HEK293 (cell line): Measurements from ENCODE around the gene DMAC1.

Experiments used
- CTCF ChIA-PET: fragments of 350-600 bp; formaldehyde crosslinking; extraction: SDS; loops from one replicate; lab custom pipeline; 2021; ENCODE audit warnings: antibody characterized with exemption; lab: Yijun Ruan, JAX
- POLR2A ChIA-PET: fragments of 300-600 bp; formaldehyde crosslinking; extraction: SDS; loops from one replicate; lab custom pipeline; 2020; ENCODE audit warnings: antibody characterized with exemption, inconsistent platforms; lab: Yijun Ruan, JAX
- H3K27ac ChIP-seq: fragments of 200-500 bp; sonication (Bioruptor generic); 2 replicates; pipeline ENCODE4 v1.5.1; 2014; ENCODE audit warnings: low read depth, low read length, control low read depth, inconsistent platforms; ENCODE audit errors: extremely low read depth
- H3K36me3 ChIP-seq, 2 experiments: fragments of 200-500 bp in 1 of 2; sonication (Bioruptor generic) in 1 of 2; 1 replicate in 1 of 2; 2 replicates in 1 of 2; pipeline ENCODE4 v1.5.1; 2014 to 2017; ENCODE audit warnings: inconsistent platforms in 2 of 2, low read length in 2 of 2; ENCODE audit not compliant: control insufficient read depth in 2 of 2, insufficient read depth in 1 of 2
- H3K4me1 ChIP-seq: fragments of 200-500 bp; sonication (Bioruptor generic); 2 replicates; pipeline ENCODE4 v1.5.1; 2014; ENCODE audit warnings: mild to moderate bottlenecking, low read length, inconsistent platforms; ENCODE audit not compliant: control insufficient read depth, insufficient read depth
- H3K4me3 ChIP-seq: 2 replicates; pipeline ENCODE4 v1.5.1; 2011; ENCODE audit warnings: low read depth, mild to moderate bottlenecking, control low read depth, low read length, moderate library complexity
- H3K9me3 ChIP-seq: fragments of 200-500 bp; sonication (Bioruptor generic); 2 replicates; pipeline ENCODE4 v1.5.1; 2014; ENCODE audit warnings: low read depth, low read length, inconsistent platforms; ENCODE audit not compliant: control insufficient read depth, insufficient read depth
- GLI4 ChIP-seq: fragments of 450-650 bp; formaldehyde crosslinking; IDR thresholded peaks from 2 replicates; pipeline ENCODE4 v1.5.1; 2016; ENCODE audit warnings: missing biosample characterization, missing genetic modification characterization
- PRDM1 ChIP-seq: fragments of 450-650 bp; formaldehyde crosslinking; IDR thresholded peaks from 2 replicates; pipeline ENCODE4; 2016; ENCODE audit warnings: missing biosample characterization, missing genetic modification characterization
- ZFP3 ChIP-seq: fragments of 450-650 bp; formaldehyde crosslinking; IDR thresholded peaks from 2 replicates; pipeline ENCODE4 v1.5.1; 2016; ENCODE audit warnings: low read depth, missing biosample characterization, missing genetic modification characterization
- ZNF184 ChIP-seq: fragments of 450-650 bp; IDR thresholded peaks from 2 replicates; pipeline ENCODE4 v1.5.1; 2018; ENCODE audit warnings: missing biosample characterization, mild to moderate bottlenecking, missing genetic modification characterization
- ZNF621 ChIP-seq: fragments of 450-650 bp; formaldehyde crosslinking; IDR thresholded peaks from 2 replicates; pipeline ENCODE4 v1.5.1; 2017; ENCODE audit warnings: missing biosample characterization, missing genetic modification characterization
- ZNF707 ChIP-seq: fragments of 450-650 bp; formaldehyde crosslinking; IDR thresholded peaks from 2 replicates; pipeline ENCODE4 v1.5.1; 2016; ENCODE audit warnings: missing biosample characterization, missing genetic modification characterization
- ZNF747 ChIP-seq: fragments of 450-650 bp; formaldehyde crosslinking; IDR thresholded peaks from 2 replicates; pipeline ENCODE4 v1.5.1; 2016; ENCODE audit warnings: missing biosample characterization, missing genetic modification characterization
- ZNF837 ChIP-seq: fragments of 450-650 bp; formaldehyde crosslinking; IDR thresholded peaks from 2 replicates; pipeline ENCODE4 v1.5.1; 2016; ENCODE audit warnings: missing biosample characterization, missing genetic modification characterization
- TF ChIP-seq, protein P1 (sequence below): fragments of 450-650 bp; formaldehyde crosslinking; IDR thresholded peaks from 2 replicates; pipeline ENCODE4 v1.5.1; 2016; ENCODE audit warnings: missing biosample characterization, missing genetic modification characterization
- TF ChIP-seq, protein P2 (sequence below): fragments of 450-650 bp; formaldehyde crosslinking; IDR thresholded peaks from 2 replicates; pipeline ENCODE4 v1.5.1; 2017; ENCODE audit warnings: missing biosample characterization, missing genetic modification characterization
- TF ChIP-seq, protein P3 (sequence below): fragments of 450-650 bp; formaldehyde crosslinking; IDR thresholded peaks from 2 replicates; pipeline ENCODE4 v1.5.1; 2016; ENCODE audit warnings: missing biosample characterization, missing genetic modification characterization
- TF ChIP-seq, protein P4 (sequence below): fragments of 450-650 bp; formaldehyde crosslinking; conservative IDR thresholded peaks from 2 replicates; pipeline ENCODE4 v1.5.1; 2016; ENCODE audit warnings: low read depth, missing biosample characterization, missing genetic modification characterization
- TF ChIP-seq, protein P5 (sequence below): fragments of 450-650 bp; formaldehyde crosslinking; IDR thresholded peaks from 2 replicates; pipeline ENCODE4 v1.5.1; 2017; ENCODE audit warnings: missing biosample characterization, missing genetic modification characterization

Gene DMAC1

DNA sequence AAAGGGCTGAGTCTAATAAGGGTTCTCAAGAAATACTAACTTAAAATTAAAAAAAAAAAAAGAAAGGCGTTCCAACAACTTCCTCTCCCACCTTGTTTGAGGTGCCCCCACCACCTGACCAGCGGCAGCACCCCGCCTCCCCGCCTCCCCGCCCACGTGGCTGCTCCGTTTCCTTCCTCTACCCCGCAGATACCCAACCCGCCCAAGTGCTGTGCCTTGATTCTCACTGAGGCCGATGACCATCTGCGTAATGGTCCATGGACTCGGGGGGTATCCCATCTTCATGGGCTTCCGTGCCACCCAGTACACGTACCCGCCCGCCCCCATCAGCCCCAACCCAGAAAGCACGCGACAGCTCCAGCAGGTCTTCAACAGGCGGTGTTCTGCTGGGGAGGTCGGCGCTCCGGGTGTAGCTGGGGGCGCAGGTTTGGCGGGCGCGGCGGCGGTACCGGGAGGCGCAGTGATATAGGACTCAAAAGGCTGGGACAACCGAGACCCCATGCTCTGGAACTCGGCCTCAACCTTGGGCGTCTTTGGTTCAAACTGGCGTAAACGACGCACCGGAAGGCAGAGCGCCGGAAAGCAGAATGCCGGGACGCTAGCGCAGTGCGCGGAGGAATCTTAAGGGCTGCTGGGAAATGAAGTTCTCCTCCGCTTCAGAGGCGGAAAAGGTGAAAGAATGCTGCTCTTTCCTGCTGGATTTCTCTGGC lies at the start of gene DMAC1 (continued):
- TF ChIP-seq, protein P1, sequence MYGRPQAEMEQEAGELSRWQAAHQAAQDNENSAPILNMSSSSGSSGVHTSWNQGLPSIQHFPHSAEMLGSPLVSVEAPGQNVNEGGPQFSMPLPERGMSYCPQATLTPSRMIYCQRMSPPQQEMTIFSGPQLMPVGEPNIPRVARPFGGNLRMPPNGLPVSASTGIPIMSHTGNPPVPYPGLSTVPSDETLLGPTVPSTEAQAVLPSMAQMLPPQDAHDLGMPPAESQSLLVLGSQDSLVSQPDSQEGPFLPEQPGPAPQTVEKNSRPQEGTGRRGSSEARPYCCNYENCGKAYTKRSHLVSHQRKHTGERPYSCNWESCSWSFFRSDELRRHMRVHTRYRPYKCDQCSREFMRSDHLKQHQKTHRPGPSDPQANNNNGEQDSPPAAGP (tag by site-specific recombination) = no peak
- TF ChIP-seq GLI4 (tag by site-specific recombination) = no peak

DNA sequence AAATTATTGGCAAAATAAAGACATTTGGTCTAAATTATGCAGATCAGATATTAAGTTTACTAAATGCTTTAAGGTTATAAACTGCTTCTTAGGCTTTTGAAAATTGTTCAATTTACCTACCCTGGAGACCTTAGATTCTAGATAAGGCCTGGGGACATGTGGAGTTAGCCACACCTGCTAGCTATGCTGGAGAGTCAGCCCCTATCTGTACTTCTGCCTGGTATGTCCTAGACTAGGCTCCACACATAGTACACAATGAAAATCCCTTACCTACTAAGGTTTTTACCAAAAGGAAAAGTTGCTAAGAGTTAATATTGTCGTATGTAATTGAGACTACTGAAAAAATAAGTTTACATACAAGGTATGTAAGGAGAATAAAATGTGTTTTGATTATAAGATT lies 49.8 kb upstream of the DMAC1 start:
- no peaks in the 10 kb centered on the region for H3K9me3 ChIP-seq
- ChIA-PET CTCF (interaction anchor here (0.6 kb wide), 2 partner anchors 80 to 675 kb away, joined by 3 to 4 read pairs; no protein-coding TSS in a partner anchor), POLR2A (no interaction called here)
- no peak overlapping the region for H3K27ac ChIP-seq
- TF ChIP-seq, protein P2, sequence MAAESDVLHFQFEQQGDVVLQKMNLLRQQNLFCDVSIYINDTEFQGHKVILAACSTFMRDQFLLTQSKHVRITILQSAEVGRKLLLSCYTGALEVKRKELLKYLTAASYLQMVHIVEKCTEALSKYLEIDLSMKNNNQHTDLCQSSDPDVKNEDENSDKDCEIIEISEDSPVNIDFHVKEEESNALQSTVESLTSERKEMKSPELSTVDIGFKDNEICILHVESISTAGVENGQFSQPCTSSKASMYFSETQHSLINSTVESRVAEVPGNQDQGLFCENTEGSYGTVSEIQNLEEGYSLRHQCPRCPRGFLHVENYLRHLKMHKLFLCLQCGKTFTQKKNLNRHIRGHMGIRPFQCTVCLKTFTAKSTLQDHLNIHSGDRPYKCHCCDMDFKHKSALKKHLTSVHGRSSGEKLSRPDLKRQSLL (tag by site-specific recombination) = no peak
- TF ChIP-seq PRDM1 (tag by site-specific recombination) (no peak), ZNF707 (no peak), ZFP3 (tag by site-specific recombination) (no peak), ZNF621 (tag by site-specific recombination) (no peak), ZNF184 (tag by site-specific recombination) (no peak), GLI4 (tag by site-specific recombination) (no peak), ZNF837 (tag by site-specific recombination) (no peak), ZNF747 (tag by site-specific recombination) (no peak)
- TF ChIP-seq, protein P3, sequence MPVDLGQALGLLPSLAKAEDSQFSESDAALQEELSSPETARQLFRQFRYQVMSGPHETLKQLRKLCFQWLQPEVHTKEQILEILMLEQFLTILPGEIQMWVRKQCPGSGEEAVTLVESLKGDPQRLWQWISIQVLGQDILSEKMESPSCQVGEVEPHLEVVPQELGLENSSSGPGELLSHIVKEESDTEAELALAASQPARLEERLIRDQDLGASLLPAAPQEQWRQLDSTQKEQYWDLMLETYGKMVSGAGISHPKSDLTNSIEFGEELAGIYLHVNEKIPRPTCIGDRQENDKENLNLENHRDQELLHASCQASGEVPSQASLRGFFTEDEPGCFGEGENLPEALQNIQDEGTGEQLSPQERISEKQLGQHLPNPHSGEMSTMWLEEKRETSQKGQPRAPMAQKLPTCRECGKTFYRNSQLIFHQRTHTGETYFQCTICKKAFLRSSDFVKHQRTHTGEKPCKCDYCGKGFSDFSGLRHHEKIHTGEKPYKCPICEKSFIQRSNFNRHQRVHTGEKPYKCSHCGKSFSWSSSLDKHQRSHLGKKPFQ = no peak
- TF ChIP-seq, protein P4, sequence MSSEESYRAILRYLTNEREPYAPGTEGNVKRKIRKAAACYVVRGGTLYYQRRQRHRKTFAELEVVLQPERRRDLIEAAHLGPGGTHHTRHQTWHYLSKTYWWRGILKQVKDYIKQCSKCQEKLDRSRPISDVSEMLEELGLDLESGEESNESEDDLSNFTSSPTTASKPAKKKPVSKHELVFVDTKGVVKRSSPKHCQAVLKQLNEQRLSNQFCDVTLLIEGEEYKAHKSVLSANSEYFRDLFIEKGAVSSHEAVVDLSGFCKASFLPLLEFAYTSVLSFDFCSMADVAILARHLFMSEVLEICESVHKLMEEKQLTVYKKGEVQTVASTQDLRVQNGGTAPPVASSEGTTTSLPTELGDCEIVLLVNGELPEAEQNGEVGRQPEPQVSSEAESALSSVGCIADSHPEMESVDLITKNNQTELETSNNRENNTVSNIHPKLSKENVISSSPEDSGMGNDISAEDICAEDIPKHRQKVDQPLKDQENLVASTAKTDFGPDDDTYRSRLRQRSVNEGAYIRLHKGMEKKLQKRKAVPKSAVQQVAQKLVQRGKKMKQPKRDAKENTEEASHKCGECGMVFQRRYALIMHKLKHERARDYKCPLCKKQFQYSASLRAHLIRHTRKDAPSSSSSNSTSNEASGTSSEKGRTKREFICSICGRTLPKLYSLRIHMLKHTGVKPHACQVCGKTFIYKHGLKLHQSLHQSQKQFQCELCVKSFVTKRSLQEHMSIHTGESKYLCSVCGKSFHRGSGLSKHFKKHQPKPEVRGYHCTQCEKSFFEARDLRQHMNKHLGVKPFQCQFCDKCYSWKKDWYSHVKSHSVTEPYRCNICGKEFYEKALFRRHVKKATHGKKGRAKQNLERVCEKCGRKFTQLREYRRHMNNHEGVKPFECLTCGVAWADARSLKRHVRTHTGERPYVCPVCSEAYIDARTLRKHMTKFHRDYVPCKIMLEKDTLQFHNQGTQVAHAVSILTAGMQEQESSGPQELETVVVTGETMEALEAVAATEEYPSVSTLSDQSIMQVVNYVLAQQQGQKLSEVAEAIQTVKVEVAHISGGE (tag by site-specific recombination) = no peak
- TF ChIP-seq, protein P5, sequence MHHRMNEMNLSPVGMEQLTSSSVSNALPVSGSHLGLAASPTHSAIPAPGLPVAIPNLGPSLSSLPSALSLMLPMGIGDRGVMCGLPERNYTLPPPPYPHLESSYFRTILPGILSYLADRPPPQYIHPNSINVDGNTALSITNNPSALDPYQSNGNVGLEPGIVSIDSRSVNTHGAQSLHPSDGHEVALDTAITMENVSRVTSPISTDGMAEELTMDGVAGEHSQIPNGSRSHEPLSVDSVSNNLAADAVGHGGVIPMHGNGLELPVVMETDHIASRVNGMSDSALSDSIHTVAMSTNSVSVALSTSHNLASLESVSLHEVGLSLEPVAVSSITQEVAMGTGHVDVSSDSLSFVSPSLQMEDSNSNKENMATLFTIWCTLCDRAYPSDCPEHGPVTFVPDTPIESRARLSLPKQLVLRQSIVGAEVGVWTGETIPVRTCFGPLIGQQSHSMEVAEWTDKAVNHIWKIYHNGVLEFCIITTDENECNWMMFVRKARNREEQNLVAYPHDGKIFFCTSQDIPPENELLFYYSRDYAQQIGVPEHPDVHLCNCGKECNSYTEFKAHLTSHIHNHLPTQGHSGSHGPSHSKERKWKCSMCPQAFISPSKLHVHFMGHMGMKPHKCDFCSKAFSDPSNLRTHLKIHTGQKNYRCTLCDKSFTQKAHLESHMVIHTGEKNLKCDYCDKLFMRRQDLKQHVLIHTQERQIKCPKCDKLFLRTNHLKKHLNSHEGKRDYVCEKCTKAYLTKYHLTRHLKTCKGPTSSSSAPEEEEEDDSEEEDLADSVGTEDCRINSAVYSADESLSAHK (tag by site-specific recombination) = no peak
- H3K4me3 ChIP-seq = no peak overlapping the region
- no peaks in the 10 kb centered on the region for H3K4me1 ChIP-seq
- no peaks in the 10 kb centered on the region for H3K36me3 ChIP-seq
